HepG2 (cell line): Measurements from ENCODE around the gene SUPT6H. TPM values are rescaled to one million over a fixed set of nuclear protein-coding genes. Genes with fewer than 3 reads are reported as not detected.

Source experiments
- DPF2 ChIP-seq: sonication (generic); formaldehyde crosslinking; IDR thresholded peaks from 2 replicates; pipeline ENCODE4 v1.4.0; 2020; ENCODE audit warnings: mild to moderate bottlenecking, low read depth, missing genetic modification reagents, borderline replicate concordance
- ELF3 ChIP-seq: IDR thresholded peaks from 2 replicates; pipeline ENCODE4 v1.6.1; 2016; ENCODE audit warnings: missing genetic modification reagents, missing compliant biosample characterization
- FOSL2 ChIP-seq: sonication (generic); formaldehyde crosslinking; IDR thresholded peaks from 2 replicates; pipeline ENCODE4 v1.4.0; 2020; ENCODE audit warnings: missing genetic modification reagents
- FOXM1 ChIP-seq: sonication (generic); formaldehyde crosslinking; IDR thresholded peaks from 2 replicates; pipeline ENCODE4 v1.5.0; 2020; ENCODE audit warnings: missing genetic modification reagents
- GABPB1 ChIP-seq: IDR thresholded peaks from 2 replicates; pipeline ENCODE4 v1.6.1; 2016; ENCODE audit warnings: mild to moderate bottlenecking, missing genetic modification reagents, moderate library complexity, missing compliant biosample characterization
- GPN1 ChIP-seq: sonication (generic); formaldehyde crosslinking; IDR thresholded peaks from 2 replicates; pipeline ENCODE4 v1.5.1; 2020; ENCODE audit warnings: missing genetic modification reagents, borderline replicate concordance
- HIVEP1 ChIP-seq: sonication (generic); formaldehyde crosslinking; IDR thresholded peaks from 2 replicates; pipeline ENCODE4 v1.4.0; 2020; ENCODE audit warnings: mild to moderate bottlenecking, missing genetic modification reagents
- HNRNPUL1 ChIP-seq: fragments of 200-400 bp; formaldehyde crosslinking; IDR thresholded peaks from 2 replicates; pipeline ENCODE4 v1.6.1; 2017; ENCODE audit warnings: low read depth, mild to moderate bottlenecking, low read length, moderate library complexity
- KLF15 ChIP-seq: sonication (generic); formaldehyde crosslinking; IDR thresholded peaks from 2 replicates; pipeline ENCODE4 v1.8.1; 2023; ENCODE audit warnings: borderline replicate concordance, mild to moderate bottlenecking, inconsistent platforms, missing genetic modification reagents, mixed read lengths
- MTA1 ChIP-seq: sonication (generic); formaldehyde crosslinking; IDR thresholded peaks from 2 replicates; pipeline ENCODE4 v1.4.0; 2020; ENCODE audit warnings: missing genetic modification reagents, mild to moderate bottlenecking, borderline replicate concordance
- MYC ChIP-seq: sonication (generic); formaldehyde crosslinking; IDR thresholded peaks from 2 replicates; pipeline ENCODE4 v1.9.0; 2021; ENCODE audit warnings: missing genetic modification reagents, borderline replicate concordance
- SCMH1 ChIP-seq: sonication (generic); formaldehyde crosslinking; IDR thresholded peaks from 2 replicates; pipeline ENCODE4 v1.9.0; 2021; ENCODE audit warnings: missing genetic modification reagents, mild to moderate bottlenecking, borderline replicate concordance
- SNAPC2 ChIP-seq: sonication (generic); formaldehyde crosslinking; IDR thresholded peaks from 2 replicates; pipeline ENCODE4 v1.8.1; 2022; ENCODE audit warnings: mild to moderate bottlenecking, missing genetic modification reagents
- SP5 ChIP-seq: IDR thresholded peaks from 2 replicates; pipeline ENCODE4 v1.6.1; 2016; ENCODE audit warnings: low read depth, borderline replicate concordance
- ZNF367 ChIP-seq: sonication (generic); formaldehyde crosslinking; IDR thresholded peaks from 2 replicates; pipeline ENCODE4 v1.4.0; 2020; ENCODE audit warnings: missing genetic modification reagents, borderline replicate concordance
- ZNF496 ChIP-seq: sonication (generic); formaldehyde crosslinking; IDR thresholded peaks from 2 replicates; pipeline ENCODE4 v1.8.1; 2023; ENCODE audit warnings: mild to moderate bottlenecking, moderate library complexity, missing genetic modification reagents; ENCODE audit not compliant: insufficient replicate concordance
- polyA plus RNA-seq, 8 experiments: library from polyadenylated mRNA; depleted of rRNA in 3 of 8; stranded (reverse) in 7 of 8; unstranded in 1 of 8; fragments of >200 nt; fragmentation: Illumina TruSeq in 4 of 8; extraction: Trizol in 4 of 8; gene quantifications; 2 replicates each; pipeline versions ENCODE4 v1.2.1 to v1.2.3, GENCODE V29; 2011 to 2016; ENCODE audit warnings: low read depth in 4 of 8, missing spikeins in 1 of 8, mixed read lengths in 1 of 8; ENCODE audit not compliant: insufficient read depth in 1 of 8
- total RNA-seq, 5 experiments: library from RNA; depleted of rRNA; stranded (reverse); fragments of >200 nt; fragmentation: Illumina TruSeq; extraction: Trizol; gene quantifications; 2 replicates each; pipeline ENCODE4 v1.2.3, GENCODE V29; 2016; ENCODE audit warnings: low read depth in 1 of 5
- TF ChIP-seq, protein P1 (sequence below): sonication (generic); formaldehyde crosslinking; conservative IDR thresholded peaks from 2 replicates; pipeline ENCODE4 v1.4.0; 2020; ENCODE audit warnings: mild to moderate bottlenecking, missing genetic modification reagents, moderate library complexity
- TF ChIP-seq, protein P2 (sequence below): sonication (generic); formaldehyde crosslinking; IDR thresholded peaks from 2 replicates; pipeline ENCODE4 v1.8.1; 2023; ENCODE audit warnings: mild to moderate bottlenecking, missing genetic modification reagents
- TF ChIP-seq, protein P3 (sequence below): IDR thresholded peaks from 2 replicates; pipeline ENCODE4 v1.6.1; 2016; ENCODE audit warnings: low read depth
- TF ChIP-seq, protein P4 (sequence below): sonication (generic); formaldehyde crosslinking; conservative IDR thresholded peaks from 2 replicates; pipeline ENCODE4 v1.8.0; 2022; ENCODE audit warnings: mild to moderate bottlenecking, moderate library complexity, missing genetic modification reagents

The SUPT6H gene
- total and polyA plus RNA-seq, 2 of the 13 experiments (the other 11 are each of a cell fraction or from before 2014, with no cell fraction given): 32.7 to 39.9 TPM

DNA sequence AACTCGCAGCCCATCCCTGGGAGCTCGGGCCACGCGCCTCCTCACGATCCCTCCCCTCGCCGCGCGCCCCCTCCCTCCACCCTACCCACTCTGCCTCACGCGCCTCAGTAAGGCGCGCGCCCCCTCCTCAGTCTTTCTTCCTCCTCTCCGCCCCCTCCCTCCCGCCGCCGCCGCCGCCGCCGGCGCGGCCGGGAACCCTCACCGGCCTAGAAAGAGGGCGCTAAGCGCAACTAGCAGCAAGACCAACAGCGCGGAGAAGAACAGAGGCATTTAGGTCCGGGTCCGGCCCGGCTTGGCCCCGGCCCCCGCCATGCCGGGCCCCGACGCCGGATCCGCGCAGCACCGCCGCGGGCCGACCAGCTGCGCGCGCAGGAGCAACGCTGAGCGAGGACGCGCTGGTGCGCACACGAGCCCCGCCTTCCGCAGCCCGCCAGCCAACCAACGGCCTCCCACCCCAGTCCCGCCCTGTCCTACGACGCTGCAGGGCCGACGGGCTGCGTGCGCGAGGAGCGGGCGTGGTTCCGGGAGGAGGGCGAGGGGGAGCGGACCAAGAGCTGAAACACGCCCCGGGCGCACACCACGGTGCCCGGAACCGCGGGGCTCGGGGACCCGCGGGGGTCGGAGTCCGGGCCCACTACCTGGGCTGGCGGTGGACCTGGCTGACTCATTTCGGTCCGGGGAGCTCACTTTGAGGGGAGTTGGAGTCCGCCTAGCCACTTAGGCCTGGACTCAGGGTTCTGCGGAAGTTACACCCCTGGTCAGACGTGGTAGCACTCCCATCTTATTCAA is 17.0 kb upstream of the SUPT6H start, which contains the start of gene BLTP2 (continued):
- TF ChIP-seq, protein P1, sequence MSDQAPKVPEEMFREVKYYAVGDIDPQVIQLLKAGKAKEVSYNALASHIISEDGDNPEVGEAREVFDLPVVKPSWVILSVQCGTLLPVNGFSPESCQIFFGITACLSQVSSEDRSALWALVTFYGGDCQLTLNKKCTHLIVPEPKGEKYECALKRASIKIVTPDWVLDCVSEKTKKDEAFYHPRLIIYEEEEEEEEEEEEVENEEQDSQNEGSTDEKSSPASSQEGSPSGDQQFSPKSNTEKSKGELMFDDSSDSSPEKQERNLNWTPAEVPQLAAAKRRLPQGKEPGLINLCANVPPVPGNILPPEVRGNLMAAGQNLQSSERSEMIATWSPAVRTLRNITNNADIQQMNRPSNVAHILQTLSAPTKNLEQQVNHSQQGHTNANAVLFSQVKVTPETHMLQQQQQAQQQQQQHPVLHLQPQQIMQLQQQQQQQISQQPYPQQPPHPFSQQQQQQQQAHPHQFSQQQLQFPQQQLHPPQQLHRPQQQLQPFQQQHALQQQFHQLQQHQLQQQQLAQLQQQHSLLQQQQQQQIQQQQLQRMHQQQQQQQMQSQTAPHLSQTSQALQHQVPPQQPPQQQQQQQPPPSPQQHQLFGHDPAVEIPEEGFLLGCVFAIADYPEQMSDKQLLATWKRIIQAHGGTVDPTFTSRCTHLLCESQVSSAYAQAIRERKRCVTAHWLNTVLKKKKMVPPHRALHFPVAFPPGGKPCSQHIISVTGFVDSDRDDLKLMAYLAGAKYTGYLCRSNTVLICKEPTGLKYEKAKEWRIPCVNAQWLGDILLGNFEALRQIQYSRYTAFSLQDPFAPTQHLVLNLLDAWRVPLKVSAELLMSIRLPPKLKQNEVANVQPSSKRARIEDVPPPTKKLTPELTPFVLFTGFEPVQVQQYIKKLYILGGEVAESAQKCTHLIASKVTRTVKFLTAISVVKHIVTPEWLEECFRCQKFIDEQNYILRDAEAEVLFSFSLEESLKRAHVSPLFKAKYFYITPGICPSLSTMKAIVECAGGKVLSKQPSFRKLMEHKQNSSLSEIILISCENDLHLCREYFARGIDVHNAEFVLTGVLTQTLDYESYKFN (CRISPR knock-in tag): peak; percentile 45
- 0 out of 2 replicates have a peak, but pooled peaks have one; percentile 45 for TF ChIP-seq HIVEP1 (CRISPR knock-in tag)
- TF ChIP-seq DPF2 (CRISPR knock-in tag): no peak
- TF ChIP-seq ELF3: peak; percentile 89
- TF ChIP-seq ZNF367: no peak
- no peak for TF ChIP-seq HNRNPUL1
- no peak for TF ChIP-seq FOXM1 (CRISPR knock-in tag)
- TF ChIP-seq GABPB1 (CRISPR knock-in tag): peak; percentile 92
- no peak for TF ChIP-seq KLF15 (CRISPR knock-in tag)
- TF ChIP-seq, protein P2, sequence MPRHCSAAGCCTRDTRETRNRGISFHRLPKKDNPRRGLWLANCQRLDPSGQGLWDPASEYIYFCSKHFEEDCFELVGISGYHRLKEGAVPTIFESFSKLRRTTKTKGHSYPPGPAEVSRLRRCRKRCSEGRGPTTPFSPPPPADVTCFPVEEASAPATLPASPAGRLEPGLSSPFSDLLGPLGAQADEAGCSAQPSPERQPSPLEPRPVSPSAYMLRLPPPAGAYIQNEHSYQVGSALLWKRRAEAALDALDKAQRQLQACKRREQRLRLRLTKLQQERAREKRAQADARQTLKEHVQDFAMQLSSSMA (CRISPR knock-in tag): no peak
- TF ChIP-seq SP5: peak; percentile 67
- TF ChIP-seq FOSL2 (CRISPR knock-in tag): no peak; the same call in none of the 2 replicates
- no peak for TF ChIP-seq ZNF496 (CRISPR knock-in tag)
- TF ChIP-seq, protein P3, sequence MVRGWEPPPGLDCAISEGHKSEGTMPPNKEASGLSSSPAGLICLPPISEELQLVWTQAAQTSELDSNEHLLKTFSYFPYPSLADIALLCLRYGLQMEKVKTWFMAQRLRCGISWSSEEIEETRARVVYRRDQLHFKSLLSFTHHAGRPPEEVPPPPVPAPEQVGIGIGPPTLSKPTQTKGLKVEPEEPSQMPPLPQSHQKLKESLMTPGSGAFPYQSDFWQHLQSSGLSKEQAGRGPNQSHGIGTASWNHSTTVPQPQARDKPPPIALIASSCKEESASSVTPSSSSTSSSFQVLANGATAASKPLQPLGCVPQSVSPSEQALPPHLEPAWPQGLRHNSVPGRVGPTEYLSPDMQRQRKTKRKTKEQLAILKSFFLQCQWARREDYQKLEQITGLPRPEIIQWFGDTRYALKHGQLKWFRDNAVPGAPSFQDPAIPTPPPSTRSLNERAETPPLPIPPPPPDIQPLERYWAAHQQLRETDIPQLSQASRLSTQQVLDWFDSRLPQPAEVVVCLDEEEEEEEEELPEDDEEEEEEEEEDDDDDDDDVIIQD (CRISPR knock-in tag): no peak
- no peak for TF ChIP-seq MTA1 (CRISPR knock-in tag)
- TF ChIP-seq, protein P4, sequence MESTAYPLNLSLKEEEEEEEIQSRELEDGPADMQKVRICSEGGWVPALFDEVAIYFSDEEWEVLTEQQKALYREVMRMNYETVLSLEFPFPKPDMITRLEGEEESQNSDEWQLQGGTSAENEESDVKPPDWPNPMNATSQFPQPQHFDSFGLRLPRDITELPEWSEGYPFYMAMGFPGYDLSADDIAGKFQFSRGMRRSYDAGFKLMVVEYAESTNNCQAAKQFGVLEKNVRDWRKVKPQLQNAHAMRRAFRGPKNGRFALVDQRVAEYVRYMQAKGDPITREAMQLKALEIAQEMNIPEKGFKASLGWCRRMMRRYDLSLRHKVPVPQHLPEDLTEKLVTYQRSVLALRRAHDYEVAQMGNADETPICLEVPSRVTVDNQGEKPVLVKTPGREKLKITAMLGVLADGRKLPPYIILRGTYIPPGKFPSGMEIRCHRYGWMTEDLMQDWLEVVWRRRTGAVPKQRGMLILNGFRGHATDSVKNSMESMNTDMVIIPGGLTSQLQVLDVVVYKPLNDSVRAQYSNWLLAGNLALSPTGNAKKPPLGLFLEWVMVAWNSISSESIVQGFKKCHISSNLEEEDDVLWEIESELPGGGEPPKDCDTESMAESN (CRISPR knock-in tag): peak; percentile 35; the same call in 1 of the 2 replicates
- TF ChIP-seq MYC: peak; percentile 90
- 0 out of 2 replicates have a peak, but pooled peaks have one; percentile 64 for TF ChIP-seq SNAPC2 (CRISPR knock-in tag)
- TF ChIP-seq GPN1: no peak
- no peak for TF ChIP-seq SCMH1 (CRISPR knock-in tag)
